GM21529 (cell line): ENCODE data around the gene CNNM4.

Source experiments
- ATAC-seq: cut with Tn5 transposase; IDR thresholded peaks from one replicate; pipeline ENCODE4 v1.9.1; 2021; ENCODE audit not compliant: unreplicated experiment

Gene CNNM4

DNA sequence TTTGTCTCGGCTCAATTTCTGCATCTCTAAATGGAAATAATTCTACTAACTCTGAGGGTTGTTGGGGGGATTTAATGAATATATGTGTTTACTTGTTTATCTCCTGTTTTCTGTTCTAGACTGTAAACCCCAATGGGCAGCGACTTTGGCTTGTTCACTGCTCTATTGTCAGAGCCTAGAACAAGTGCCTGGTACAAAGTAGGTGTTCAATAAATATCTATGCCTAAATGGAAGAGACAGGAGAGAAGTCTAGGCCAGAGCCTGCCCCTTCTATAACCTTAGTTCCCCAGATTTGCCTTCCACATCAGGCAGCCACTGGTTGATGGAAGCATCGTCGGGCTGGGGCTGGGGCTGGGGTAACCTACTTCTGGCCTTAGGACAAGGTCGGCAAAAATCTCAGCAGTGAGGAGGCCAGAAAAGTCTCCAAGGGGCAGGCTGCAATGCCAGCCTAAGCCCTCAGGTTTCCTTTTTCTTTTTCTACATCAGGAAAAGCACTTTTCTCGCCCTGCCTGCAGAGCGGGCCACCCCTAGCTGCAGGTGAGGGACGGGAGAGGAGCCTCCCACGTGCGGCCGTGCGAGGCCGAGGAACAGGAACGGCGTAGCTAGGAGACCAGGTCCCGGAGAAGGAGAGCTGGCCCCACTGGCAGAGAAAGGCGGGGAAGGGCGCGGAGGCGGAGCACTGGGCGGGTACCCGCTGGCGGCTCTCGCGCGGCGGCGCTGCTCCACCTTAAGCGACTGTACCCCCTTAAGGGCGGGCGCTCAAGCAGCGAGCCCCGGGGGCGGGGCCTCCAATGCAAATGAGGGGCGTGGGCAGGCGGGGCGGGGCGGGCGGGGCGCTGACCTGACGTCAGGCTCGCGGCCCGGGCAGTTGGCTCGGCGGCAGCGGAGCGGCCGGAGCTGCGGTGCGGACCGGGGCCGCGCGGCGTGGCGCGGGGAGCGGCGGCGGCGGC is at the start of gene CNNM4:
Gene CNNM4, plus strand, starts transcription at position 867 of the 950 bp plus-strand sequence. CDS start 98 bp downstream, outside the sequence.
- peak; percentile 79 for ATAC-seq

DNA sequence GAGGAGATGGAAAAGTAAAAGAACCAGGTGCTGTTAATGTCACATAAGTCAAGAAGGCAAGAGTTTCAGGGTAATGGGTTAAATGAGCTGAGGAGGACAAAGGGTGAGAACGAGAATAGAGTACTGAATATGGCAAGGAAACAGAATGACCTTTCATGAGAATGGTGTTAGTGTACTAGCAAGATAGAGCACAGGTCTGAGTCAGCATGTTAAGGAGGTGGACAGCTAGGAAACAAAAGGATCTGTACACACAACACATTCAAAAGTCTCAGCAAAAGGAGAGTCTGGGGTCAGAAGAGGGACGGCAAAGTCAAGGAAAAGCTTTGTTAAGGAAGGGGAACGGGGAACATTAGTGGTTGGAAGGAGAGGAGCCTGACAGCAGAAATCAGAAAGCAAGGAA is 49.7 kb upstream of the CNNM4 start:
- ATAC-seq: no peak

DNA sequence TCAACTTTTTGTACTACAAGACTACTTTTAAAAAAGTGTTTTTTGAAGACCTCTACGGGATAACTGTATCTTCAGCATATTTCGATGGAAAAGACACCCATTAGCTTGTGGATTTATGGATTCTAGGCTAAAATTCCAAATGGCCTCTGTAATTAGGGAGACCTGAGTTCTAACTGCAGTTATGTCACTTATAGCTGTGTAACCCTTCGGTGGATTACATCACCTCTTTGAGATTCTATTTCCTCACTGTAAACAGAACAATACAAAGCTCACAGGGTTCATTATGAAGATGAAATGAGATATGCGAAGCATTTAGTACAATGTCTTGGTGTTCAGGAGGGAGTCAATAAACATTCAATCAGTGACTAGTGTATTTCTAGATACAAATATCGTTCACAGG is 45.0 kb upstream of the CNNM4 start:
- ATAC-seq: no peak

DNA sequence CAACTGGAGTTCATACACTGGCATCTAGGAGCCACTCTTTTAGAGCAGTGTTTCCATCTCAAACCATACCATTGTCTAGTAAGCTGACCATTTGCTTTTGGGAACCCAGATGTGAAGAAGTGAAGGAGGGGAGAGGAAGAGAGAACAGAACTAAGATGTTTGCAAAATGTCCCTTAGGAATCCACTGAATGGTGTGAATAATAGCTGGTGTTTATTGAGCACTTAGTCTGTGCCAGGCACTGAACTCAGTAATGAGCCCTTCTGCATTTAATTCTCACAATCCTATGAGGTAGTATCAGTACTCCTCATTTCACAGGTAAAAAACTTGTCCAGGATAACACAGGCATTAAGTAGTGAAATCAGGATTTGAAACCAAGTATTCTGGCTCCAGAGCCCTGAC is 44.3 kb upstream of the CNNM4 start:
- ATAC-seq: no peak

DNA sequence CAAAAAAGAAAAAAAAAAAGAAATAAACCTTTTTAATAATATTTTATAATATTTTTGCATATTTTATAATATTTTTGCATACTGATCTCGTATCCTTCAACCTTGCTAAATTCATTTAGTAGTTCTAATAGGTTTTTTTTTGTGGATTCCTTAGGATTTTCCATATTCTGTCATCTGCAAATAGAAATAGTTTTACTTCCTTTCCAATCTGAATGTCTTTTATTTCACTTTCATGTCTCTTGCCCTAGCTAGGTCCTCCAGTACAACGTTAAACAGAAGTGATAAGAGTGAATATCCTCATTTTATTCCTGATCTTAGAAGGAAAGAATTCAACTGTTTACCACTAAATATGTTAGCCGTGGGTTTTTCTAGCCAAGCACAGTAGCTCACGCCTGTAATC is 34.6 kb upstream of the CNNM4 start:
- no peak for ATAC-seq

DNA sequence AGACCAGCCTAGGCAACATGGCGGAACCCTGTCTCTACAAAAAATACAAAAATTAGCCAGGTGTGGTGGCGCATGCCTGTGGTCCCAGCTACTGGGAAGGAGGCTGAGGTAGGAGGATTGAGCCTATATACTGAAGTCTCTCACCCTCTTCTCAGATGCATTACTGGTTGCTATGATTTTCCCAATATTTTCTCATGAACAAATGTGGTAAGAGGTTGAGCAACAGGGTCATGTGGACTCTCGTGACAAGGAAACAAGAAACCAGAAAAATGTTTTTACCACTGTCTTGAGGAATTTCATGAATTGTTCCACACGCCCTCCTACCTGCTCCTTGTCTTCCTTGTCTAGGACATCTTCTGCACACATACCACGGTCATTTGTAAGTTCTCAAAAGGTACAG is 33.3 kb upstream of the CNNM4 start:
- no peak for ATAC-seq

DNA sequence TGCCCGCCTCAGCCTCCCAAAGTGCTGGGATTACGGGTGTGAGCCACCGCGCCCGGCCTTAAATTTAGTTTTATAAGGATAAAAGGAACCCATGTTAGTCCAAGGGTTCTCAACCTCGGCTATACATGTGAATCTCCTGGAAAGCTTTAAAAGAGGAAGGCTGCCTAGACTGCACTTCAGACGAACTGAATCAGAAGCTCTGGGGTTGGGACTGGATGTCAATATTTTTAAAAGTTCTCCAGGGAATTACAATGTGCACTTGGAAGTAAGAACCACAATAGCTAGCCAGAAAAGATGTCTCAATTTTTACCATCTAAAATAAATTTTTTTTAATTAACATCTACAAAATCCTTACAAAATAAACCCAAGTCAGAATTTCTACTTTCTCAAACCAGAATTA is 31.0 kb upstream of the CNNM4 start:
- ATAC-seq: no peak

DNA sequence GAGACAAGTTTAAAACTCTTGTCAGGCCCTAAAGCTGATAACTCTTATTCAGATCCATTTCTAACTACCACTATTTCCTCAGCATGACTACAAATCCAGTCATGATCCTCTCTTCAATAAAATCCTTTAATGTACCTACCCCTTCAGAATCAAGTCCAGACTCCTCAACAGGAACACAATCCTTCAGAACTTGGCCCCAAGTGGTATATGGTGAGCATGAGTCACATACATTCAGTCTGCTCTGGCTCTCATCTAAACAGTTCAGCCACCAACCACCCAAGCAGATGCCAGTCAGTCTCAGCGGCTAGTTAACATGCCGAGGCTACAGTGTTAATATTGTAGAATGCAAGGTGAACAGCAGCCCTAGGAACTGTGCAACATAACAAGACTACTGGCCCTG is 30.5 kb upstream of the CNNM4 start:
- ATAC-seq: no peak

DNA sequence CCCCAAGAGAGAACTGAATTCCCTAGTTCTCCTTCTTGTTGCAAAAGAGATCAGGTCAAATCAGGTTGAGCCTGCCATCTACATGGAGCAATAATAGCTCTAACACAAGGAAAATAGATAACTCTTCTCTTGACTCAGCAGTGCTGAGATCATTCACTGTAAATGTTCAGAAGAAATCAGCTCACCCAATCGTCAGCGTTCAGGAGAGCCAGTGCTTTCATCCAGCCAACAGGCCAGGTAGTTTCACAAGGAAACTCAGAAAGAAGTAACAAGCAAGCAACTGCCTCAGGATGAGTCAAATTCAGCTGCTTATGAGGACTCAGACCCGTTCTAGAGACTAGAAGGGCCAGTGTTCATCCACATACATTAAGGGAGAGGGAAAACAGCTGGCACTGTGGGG is 26.8 kb upstream of the CNNM4 start:
- no peak for ATAC-seq

DNA sequence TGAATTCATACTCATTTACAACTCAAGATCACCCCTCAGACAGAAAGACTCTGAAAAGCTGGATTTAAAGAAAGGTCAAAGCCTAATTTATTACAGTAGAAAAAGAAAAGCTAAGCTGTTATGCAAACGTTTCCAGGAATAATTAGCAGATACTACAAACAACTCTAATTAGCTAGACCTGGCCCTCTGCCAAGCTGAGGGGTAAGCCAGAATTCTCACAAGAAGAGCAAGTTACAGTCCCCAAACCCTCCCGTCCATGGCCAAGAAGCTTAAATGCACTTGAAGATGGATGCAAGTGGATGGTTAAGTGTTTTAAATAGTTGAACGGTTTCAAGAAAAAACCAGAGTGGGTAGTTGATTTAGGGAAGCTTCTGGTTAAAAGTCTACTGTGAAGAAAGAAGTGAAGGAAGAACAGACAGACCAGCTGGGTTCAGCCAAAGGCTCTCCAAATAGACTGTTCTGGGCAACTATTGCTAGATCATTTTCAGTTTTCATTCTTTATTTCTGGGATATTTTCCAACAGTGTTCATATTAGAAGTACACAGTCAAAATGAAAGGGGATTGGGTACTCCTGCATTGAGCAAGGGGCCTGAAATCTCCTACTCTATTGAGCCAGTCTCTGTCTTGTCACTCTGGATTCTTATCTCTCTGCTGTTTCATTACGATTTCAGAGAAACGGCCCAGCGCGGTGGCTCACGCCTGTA is 25.7 kb upstream of the CNNM4 start:
- ATAC-seq: no peak

DNA sequence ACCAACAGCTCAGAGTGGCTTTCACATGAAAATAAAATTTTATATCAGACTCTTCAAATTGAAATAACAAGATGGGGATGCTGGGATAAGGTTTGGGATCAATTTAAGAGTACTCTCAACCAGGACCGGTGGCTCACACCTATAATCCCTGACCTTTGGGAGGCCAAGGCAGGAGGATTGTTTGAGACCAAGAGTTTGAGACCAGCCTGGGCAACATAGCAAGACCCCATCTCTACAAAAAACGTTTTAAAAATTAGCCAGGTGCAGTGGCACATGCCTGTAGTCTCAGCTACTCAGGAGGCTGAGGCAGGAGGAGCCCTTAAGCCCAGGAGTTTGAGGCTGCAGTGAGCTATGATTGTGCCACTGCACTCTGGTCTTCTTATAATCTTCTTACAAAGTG is 23.5 kb upstream of the CNNM4 start:
- no peak for ATAC-seq

DNA sequence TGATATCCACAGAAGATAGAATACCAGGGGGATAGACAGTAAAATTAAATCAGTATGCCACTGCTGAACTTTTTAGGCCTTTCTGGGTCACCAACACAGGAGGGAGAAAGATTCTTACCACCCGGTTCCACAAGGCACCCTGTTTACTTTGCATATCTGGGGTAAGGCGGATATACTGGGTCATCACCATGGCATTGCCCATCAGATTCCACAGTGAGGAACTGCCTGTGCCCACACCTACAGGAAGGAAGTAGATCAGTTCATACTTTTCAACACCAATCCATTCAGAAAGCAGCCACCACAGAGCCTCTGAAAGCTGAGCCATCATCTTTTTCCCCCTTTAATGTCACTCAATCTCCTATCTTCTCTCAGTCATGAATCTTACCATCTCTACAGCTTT is 22.9 kb upstream of the CNNM4 start:
- no peak for ATAC-seq

DNA sequence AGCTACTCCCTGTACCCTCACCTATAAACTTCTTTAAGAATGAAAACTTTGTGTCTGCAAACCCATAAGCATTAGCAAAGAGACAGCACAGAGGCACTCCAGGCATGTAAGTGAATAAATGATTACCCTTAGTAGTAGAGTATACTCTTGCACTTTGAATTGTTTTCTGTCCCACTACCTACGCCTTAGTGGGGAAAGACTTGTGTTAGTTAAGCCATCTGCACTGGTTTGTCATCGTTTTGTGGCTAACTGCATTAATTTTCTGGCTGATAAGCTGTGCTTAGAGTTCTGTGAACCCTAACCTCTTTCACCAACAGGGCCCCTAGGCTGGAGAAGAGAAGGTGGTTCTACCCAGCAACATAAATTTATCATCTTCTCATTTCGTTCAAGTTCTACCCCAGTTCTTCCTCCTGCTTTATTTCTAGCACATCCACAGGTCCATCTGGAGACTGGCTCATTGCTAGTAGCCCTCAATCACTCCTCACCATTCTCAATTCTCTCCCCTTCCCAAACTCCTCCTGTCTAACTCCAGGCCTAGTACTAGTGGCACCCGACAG is 21.5 kb upstream of the CNNM4 start:
- ATAC-seq: no peak

DNA sequence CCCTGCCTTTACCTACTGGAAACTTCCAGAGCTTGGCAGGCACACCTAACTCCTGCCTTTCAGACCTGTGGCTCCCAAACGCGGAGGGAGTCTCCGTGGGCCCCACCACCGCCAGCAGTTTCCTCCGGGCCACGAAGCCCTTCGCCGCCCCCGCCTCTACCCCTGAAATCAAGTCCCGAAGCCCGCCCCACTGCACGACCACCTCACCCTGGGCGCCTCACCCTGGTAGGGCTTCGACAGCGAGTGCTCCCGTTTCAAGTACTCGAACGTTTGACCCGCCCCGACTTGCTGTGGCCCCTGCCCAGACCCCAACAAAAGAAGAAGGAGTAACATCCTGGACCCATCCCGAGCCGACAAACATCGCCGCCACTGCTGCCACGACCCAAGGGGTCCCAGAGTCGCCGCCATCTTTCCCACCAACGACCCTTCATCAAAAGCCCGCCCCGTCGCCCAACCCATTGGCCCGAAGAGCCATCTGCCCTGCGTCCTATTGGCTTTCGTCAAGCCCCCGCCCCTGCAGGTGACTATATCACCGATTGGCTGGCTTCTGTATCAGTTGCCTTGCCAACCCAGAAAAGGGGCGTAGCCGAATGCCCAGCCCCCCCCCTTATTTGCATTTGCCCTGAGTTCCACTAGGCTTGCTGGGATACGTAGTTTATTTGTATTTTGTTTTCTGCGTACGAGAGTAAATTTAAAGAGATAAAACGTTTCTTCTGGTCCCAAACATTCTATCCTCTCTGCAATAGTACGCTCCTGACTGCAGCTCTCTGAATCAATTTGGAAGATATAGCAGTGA is 20.9 kb upstream of the CNNM4 start, which contains the start of gene LMAN2L:
Gene LMAN2L, minus strand, starts transcription at position 432 of the 796 bp plus-strand sequence. Its CDS starts 24 bp downstream, at position 408.
- peak; percentile 99 for ATAC-seq

DNA sequence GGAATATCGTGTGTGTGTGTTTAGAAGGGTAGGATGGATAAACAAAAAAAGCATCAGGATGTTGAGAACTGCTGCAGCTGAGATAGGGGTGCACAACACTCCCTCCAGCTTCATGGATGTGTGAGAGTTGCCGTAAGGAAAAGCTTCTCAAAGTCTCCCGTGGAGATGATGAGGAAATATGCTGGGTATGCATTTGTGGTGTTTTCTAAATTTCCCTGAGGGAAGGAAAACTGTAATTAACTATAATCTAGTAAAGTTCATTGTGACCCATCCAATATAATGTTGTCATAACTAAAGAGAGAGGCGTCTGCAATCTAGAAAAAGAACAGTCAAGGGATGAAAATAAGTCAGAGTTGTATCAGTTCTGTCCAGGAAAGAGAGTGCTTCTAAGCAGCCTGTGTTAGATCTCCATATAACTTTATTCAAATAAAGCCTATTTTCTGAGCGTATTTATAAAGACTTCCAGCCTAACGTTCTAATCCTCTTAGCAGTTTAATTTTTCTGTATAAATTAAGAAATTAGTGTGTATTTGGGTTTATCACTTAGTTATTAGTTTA is 13.6 kb upstream of the CNNM4 start:
- ATAC-seq: no peak

DNA sequence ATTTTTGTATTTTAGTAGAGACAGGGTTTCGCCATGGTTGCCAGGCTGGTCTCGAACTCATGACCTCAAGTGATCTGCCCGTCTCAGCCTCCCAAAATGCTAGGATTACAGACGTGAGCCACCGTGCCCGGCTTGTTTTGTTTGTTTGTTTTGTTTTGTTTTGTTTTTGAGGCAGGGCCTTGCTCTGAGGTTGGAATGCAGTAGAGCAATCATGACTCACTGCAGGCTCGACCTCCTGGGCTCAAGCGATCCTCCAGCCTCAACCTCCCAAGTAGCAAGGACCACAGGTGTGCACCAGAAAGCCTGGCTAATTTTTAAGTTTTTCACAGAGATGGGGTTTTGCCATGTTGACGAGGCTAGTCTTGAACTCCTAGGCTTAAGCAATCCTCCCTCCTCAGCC is 8.9 kb upstream of the CNNM4 start:
- ATAC-seq: no peak

DNA sequence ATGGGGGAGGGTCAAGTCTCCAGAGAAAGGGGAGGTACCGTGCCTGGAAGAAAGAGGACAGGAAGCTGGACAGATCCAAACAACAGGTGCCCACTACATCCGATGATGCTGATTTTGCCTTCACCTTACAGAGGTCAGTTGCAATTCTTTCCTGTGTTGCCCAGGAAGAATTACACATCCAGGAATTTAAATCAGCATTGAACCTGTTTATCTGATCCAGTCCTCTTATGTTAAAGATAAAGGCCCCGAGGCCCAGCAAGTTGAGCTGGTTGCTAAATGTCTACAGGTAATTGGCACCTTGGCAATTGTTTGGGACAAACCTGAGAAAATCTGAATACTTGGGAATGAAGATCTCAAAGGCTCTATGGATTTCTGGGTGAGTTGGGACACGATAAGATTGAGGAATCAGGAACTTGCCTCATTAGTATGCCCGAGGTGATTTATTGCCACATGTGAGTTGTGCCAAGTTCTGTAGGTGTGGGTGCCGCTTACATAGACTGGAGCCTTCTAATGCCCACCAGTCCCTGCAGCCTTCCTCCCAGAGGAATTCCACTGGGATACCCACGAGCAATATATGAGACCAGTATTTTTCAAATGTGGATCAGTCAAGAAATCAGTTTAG is 6.9 kb upstream of the CNNM4 start:
- no peak for ATAC-seq

DNA sequence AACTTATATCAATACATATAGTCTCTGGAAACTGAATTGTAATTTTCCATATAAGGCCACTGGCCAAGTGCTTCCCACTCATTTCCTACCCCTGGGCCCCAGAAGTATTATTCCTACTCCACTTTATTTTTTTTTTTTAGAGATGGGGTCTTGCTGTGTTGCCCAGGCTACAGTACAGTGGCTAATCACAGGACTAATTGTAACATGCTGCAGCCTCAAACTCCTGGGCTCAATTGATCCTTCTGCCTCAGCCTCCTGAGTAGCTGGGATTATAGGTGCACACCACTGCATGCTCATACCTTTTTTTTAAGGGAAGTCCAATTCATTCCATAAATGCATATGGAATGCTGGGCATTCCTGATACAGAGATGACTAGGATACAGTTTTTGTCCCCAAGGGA is 6.4 kb upstream of the CNNM4 start:
- ATAC-seq: no peak

DNA sequence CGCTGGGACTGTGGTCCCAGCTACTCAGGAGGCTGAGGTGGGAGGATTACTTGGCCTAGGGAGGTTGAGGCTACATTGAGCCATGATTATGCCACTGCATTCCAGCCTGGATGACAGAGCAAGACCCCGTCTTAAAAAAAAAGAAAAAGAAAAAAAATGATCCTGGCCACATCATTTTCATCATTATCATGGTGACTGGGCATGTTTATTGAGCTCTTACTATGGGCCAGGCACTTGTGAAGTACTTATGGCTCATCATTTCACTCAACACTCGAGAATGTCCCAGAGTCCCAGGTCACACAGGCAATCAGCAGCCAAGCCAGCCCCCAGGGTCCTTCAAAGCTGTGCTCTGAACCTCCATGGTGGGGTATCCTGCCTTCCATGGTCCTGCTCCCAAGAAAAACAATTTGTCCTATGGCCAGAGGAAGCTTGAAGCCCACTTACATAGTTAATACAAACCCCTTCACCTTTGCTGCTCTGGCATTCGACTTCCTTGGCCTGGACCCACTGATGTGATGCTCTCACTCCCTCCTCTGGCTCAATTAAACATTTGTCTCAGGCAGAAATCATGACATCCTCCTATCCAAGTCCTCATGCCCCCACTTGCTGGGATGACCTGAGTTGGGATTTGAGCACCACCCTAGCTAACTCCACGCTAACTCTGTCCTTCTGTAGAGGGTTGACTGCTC is 3.8 kb upstream of the CNNM4 start:
- ATAC-seq: no peak

DNA sequence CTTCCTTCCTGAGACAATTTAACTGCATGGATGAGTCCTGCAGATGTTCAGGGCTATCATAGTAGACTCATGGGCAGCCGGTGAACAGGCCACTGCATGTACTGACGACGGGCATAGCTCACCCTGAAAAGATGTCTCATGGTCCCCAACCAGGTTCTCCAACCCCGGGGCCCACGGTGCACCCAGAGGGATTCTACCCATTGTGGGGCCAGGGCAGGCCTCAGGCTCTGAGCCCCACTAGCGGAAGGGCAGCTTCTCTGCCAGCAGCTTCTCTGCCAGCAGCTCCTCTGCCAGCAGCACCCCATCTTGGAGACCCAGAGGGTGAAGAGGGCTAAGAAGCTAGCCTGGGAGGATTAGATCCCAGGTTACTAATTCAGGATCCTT is 3.2 kb upstream of the CNNM4 start:
- no peak for ATAC-seq
